ENCODE data around the gene PRKAR2B. TPM values are rescaled to one million over a fixed set of nuclear protein-coding genes. Genes with fewer than 3 reads are reported as not detected.

Gene PRKAR2B
- total and polyA plus RNA-seq, 2 experiments from 2014 or later: 14.8 to 31.5 TPM

- Histone ChIP-seq H3K9me3 (ENCODE audit: low read depth) (no peaks in the 10 kb centered on the region), H3K9me2 (replicated peaks; ENCODE audit: insufficient read depth) (no peaks in the 10 kb centered on the region), H3K36me3 (replicated peaks; ENCODE audit: insufficient read depth, low read depth) (no peaks in the 10 kb centered on the region), H3K27me3 (no peaks in the 10 kb centered on the region), H3K4me3 (no peak overlapping the region), H3K4me2 (no peak overlapping the region), H2AFZ (no peak overlapping the region), H4K20me1 (ENCODE audit: insufficient read depth, poor library complexity, severe bottlenecking) (no peaks in the 10 kb centered on the region), H3K4me1 (ENCODE audit: insufficient read depth) (peaks cover 8% of the 10 kb centered on the region), H3K27ac (no peak overlapping the region), H3K79me2 (no peaks in the 10 kb centered on the region)
- TF ChIP-seq EZH2phosphoT487 (IDR thresholded peaks at IDR 0.05; ENCODE audit: low read depth, severe bottlenecking, unreplicated experiment) (no peak), CTCF (IDR thresholded peaks at IDR 0.05; ENCODE audit: poor library complexity) (no peak), EZH2 (IDR thresholded peaks at IDR 0.05; ENCODE audit: borderline replicate concordance) (no peak)
- WGBS (ENCODE audit: low lambda C conversion rate, missing lambda C conversion rate): 77% methylated on average over 4 of the region's 4 CpGs
- DNase-seq (ENCODE audit: low spot score): no peak
Observed at GRCh38 chr7:107145067-107145838, 100.7 kb downstream of the PRKAR2B start.

- peaks cover 8% of the 10 kb centered on the region for H3K4me1 ChIP-seq (ENCODE audit: insufficient read depth)
- H3K4me2 ChIP-seq: no peak overlapping the region
- peak; percentile 50 for DNase-seq (ENCODE audit: low spot score)
- H2AFZ ChIP-seq: peak overlapping the region; percentile 17
- no peaks in the 10 kb centered on the region for H3K79me2 ChIP-seq
- no peaks in the 10 kb centered on the region for H3K27me3 ChIP-seq
- 28% methylated on average over 3 of the region's 3 CpGs for WGBS (ENCODE audit: low lambda C conversion rate, missing lambda C conversion rate)
- no peak overlapping the region for H3K4me3 ChIP-seq
- H3K36me3 ChIP-seq (replicated peaks; ENCODE audit: insufficient read depth, low read depth): no peaks in the 10 kb centered on the region
- H3K27ac ChIP-seq: no peak overlapping the region
- H3K9me2 ChIP-seq (replicated peaks; ENCODE audit: insufficient read depth): no peaks in the 10 kb centered on the region
- TF ChIP-seq EZH2phosphoT487 (IDR thresholded peaks at IDR 0.05; ENCODE audit: low read depth, severe bottlenecking, unreplicated experiment) (no peak), EZH2 (IDR thresholded peaks at IDR 0.05; ENCODE audit: borderline replicate concordance) (no peak), CTCF (IDR thresholded peaks at IDR 0.05; ENCODE audit: poor library complexity) (peak; percentile 70)
- H4K20me1 ChIP-seq (ENCODE audit: insufficient read depth, poor library complexity, severe bottlenecking): no peaks in the 10 kb centered on the region
- no peaks in the 10 kb centered on the region for H3K9me3 ChIP-seq (ENCODE audit: low read depth)
Observed at GRCh38 chr7:107147464-107148393, 103.2 kb downstream of the PRKAR2B start.

- H3K4me3 ChIP-seq: no peak overlapping the region
- no peaks in the 10 kb centered on the region for H3K9me2 ChIP-seq (replicated peaks; ENCODE audit: insufficient read depth)
- no peak overlapping the region for H3K4me2 ChIP-seq
- H3K36me3 ChIP-seq (replicated peaks; ENCODE audit: insufficient read depth, low read depth): no peaks in the 10 kb centered on the region
- TF ChIP-seq CTCF (IDR thresholded peaks at IDR 0.05; ENCODE audit: poor library complexity): no peak
- no peak for TF ChIP-seq EZH2 (IDR thresholded peaks at IDR 0.05; ENCODE audit: borderline replicate concordance)
- TF ChIP-seq EZH2phosphoT487 (IDR thresholded peaks at IDR 0.05; ENCODE audit: low read depth, severe bottlenecking, unreplicated experiment): no peak
- no peaks in the 10 kb centered on the region for H3K79me2 ChIP-seq
- DNase-seq (ENCODE audit: low spot score): no peak
- 94% methylated on average over 2 of the region's 2 CpGs for WGBS (ENCODE audit: low lambda C conversion rate, missing lambda C conversion rate)
- no peak overlapping the region for H3K27ac ChIP-seq
- H3K4me1 ChIP-seq (ENCODE audit: insufficient read depth): peaks cover 8% of the 10 kb centered on the region
- H3K27me3 ChIP-seq: no peaks in the 10 kb centered on the region
- H4K20me1 ChIP-seq (ENCODE audit: insufficient read depth, poor library complexity, severe bottlenecking): no peaks in the 10 kb centered on the region
- H2AFZ ChIP-seq: no peak overlapping the region
- no peaks in the 10 kb centered on the region for H3K9me3 ChIP-seq (ENCODE audit: low read depth)
Observed at GRCh38 chr7:107148721-107149120, 104.2 kb downstream of the PRKAR2B start.

Data from hepatocyte (in vitro differentiated cells).